K562 (cell line): ENCODE measurements around the gene ALDOB.

Source experiments
- MCM2 ChIP-seq: fragments of 450-650 bp; IDR thresholded peaks from 2 replicates; pipeline ENCODE4 v1.6.1; 2017; ENCODE audit warnings: low read depth, mild to moderate bottlenecking
- TF ChIP-seq, protein P1 (sequence below): sonication (generic); formaldehyde crosslinking; IDR thresholded peaks from 2 replicates; pipeline ENCODE4 v1.8.0; 2022; ENCODE audit warnings: mild to moderate bottlenecking, low read depth, missing genetic modification reagents

DNA sequence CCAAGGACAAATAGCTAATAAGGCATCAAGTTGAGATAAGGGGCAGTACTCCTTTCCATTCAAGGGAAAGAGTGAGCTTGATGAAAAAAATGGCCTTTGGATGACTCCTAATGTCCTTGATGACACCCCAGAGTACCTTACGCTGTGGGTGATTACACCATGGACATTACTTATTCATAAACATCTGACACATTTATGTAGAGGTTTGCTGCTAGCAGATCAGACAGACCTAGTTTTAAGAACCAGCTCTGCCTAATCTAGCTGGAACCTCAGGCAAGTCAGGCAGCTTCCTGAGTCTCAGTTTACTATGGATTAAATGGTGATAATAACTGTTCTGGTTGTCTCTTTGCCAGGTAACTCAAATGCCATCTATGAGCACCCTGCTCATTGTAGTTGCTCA, 2.8 kb downstream of the ALDOB start:
- TF ChIP-seq, protein P1, sequence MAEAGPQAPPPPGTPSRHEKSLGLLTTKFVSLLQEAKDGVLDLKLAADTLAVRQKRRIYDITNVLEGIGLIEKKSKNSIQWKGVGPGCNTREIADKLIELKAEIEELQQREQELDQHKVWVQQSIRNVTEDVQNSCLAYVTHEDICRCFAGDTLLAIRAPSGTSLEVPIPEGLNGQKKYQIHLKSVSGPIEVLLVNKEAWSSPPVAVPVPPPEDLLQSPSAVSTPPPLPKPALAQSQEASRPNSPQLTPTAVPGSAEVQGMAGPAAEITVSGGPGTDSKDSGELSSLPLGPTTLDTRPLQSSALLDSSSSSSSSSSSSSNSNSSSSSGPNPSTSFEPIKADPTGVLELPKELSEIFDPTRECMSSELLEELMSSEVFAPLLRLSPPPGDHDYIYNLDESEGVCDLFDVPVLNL (CRISPR knock-in tag): no peak
- no peak for TF ChIP-seq MCM2
